WTC11 (cell line): ENCODE measurements around the gene PARP12. TPM values are rescaled to one million over a fixed set of nuclear protein-coding genes. Genes with fewer than 3 reads are reported as not detected.

Experiments used
- ATAC-seq: fragments of 200-7000 bp; cut with Tn5 transposase; 2 replicates; pipeline ENCODE4 v1.10.0; 2021; ENCODE audit warnings: mild to moderate bottlenecking, moderate library complexity
- CTCF ChIA-PET: fragments of 300-600 bp; sonication (Branson Sonifier 250); formaldehyde crosslinking; loops from one replicate; lab custom pipeline; 2021; ENCODE audit warnings: antibody characterized with exemption; lab: Charles Lee
- POLR2A ChIA-PET: fragments of 350-600 bp; sonication (Branson Sonifier 250); formaldehyde crosslinking; loops from one replicate; lab custom pipeline; 2021; ENCODE audit warnings: antibody characterized with exemption; lab: Charles Lee
- DNase-seq: peaks from one replicate; pipeline ENCODE4 v3.0.0; 2021; ENCODE audit warnings: low spot score
- H3K27ac Mint-ChIP-seq: 2 replicates; pipeline ENCODE4 v1.8.0; 2021; ENCODE audit warnings: mixed read lengths
- H3K27me3 Mint-ChIP-seq: 2 replicates; pipeline ENCODE4 v1.8.0; 2021; ENCODE audit warnings: low read depth, mild to moderate bottlenecking, moderate library complexity, mixed read lengths
- H3K36me3 Mint-ChIP-seq: 2 replicates; pipeline ENCODE4 v1.8.0; 2021; ENCODE audit warnings: mixed read lengths
- H3K4me1 Mint-ChIP-seq: 2 replicates; pipeline ENCODE4 v1.8.0; 2022; ENCODE audit warnings: mixed read lengths
- H3K4me3 Mint-ChIP-seq: 2 replicates; pipeline ENCODE4 v1.8.0; 2021; ENCODE audit warnings: mild to moderate bottlenecking, moderate library complexity, mixed read lengths
- H3K9me3 Mint-ChIP-seq: 2 replicates; pipeline ENCODE4 v1.8.0; 2021; ENCODE audit warnings: mixed read lengths
- ATF3 ChIP-seq: sonication (generic); formaldehyde crosslinking; conservative IDR thresholded peaks from 2 replicates; pipeline ENCODE4 v1.8.1; 2022; ENCODE audit warnings: mild to moderate bottlenecking, missing genetic modification reagents
- CBFB ChIP-seq: sonication (generic); formaldehyde crosslinking; IDR thresholded peaks from 2 replicates; pipeline ENCODE4 v1.8.1; 2022; ENCODE audit warnings: mild to moderate bottlenecking, low read depth, missing genetic modification reagents
- E2F1 ChIP-seq: sonication (generic); formaldehyde crosslinking; IDR thresholded peaks from 2 replicates; pipeline ENCODE4 v1.8.0; 2022; ENCODE audit warnings: mild to moderate bottlenecking, missing genetic modification reagents
- FOXJ3 ChIP-seq: sonication (generic); formaldehyde crosslinking; IDR thresholded peaks from 2 replicates; pipeline ENCODE4 v1.9.0; 2021; ENCODE audit warnings: missing genetic modification reagents, mild to moderate bottlenecking, borderline replicate concordance
- HMGA2 ChIP-seq: fragments of 250-450 bp; sonication (Bioruptor Pico); IDR thresholded peaks from 2 replicates; pipeline ENCODE4 v1.4.0; 2021; ENCODE audit warnings: mild to moderate bottlenecking, moderate library complexity
- IRF2 ChIP-seq: sonication (generic); formaldehyde crosslinking; IDR thresholded peaks from 2 replicates; pipeline ENCODE4 v1.8.0; 2022; ENCODE audit warnings: low read depth, missing genetic modification reagents, borderline replicate concordance
- SMAD3 ChIP-seq: sonication (generic); formaldehyde crosslinking; IDR thresholded peaks from 2 replicates; pipeline ENCODE4 v1.8.0; 2022; ENCODE audit warnings: missing genetic modification reagents, mild to moderate bottlenecking, borderline replicate concordance
- ZNF219 ChIP-seq: sonication (generic); formaldehyde crosslinking; IDR thresholded peaks from 2 replicates; pipeline ENCODE4 v1.8.0; 2023; ENCODE audit warnings: missing genetic modification reagents, mild to moderate bottlenecking, borderline replicate concordance
- ZNF317 ChIP-seq: sonication (generic); formaldehyde crosslinking; IDR thresholded peaks from 2 replicates; pipeline ENCODE4 v1.8.1; 2023; ENCODE audit warnings: low read depth, mild to moderate bottlenecking, moderate library complexity, missing genetic modification reagents, borderline replicate concordance
- ZSCAN18 ChIP-seq: fragments of 250-450 bp; sonication (Bioruptor Pico); IDR thresholded peaks from 2 replicates; pipeline ENCODE4 v2.1.2; 2022; ENCODE audit warnings: mild to moderate bottlenecking, moderate library complexity
- total RNA-seq: library from RNA; stranded (reverse); gene quantifications from 3 replicates; pipeline ENCODE4 v1.2.3, GENCODE V29; 2021
- TF ChIP-seq, protein P1 (sequence below): fragments of 250-450 bp; sonication (Bioruptor Pico); IDR thresholded peaks from 2 replicates; pipeline ENCODE4 v1.9.0; 2021; ENCODE audit warnings: mild to moderate bottlenecking, borderline replicate concordance
- TF ChIP-seq, protein P2 (sequence below): sonication (generic); formaldehyde crosslinking; conservative IDR thresholded peaks from 2 replicates; pipeline ENCODE4 v1.8.1; 2023; ENCODE audit warnings: mild to moderate bottlenecking, low read depth, missing genetic modification reagents, moderate library complexity
- TF ChIP-seq, protein P3 (sequence below): sonication (generic); formaldehyde crosslinking; IDR thresholded peaks from 2 replicates; pipeline ENCODE4 v1.8.1; 2022; ENCODE audit warnings: missing genetic modification reagents, borderline replicate concordance
- TF ChIP-seq, protein P4 (sequence below): sonication (generic); formaldehyde crosslinking; IDR thresholded peaks from 2 replicates; pipeline ENCODE4 v1.8.0; 2022; ENCODE audit warnings: mild to moderate bottlenecking, missing genetic modification reagents

Gene PARP12
- total RNA-seq, 1 experiment from 2014 or later, result 9.1 TPM

DNA sequence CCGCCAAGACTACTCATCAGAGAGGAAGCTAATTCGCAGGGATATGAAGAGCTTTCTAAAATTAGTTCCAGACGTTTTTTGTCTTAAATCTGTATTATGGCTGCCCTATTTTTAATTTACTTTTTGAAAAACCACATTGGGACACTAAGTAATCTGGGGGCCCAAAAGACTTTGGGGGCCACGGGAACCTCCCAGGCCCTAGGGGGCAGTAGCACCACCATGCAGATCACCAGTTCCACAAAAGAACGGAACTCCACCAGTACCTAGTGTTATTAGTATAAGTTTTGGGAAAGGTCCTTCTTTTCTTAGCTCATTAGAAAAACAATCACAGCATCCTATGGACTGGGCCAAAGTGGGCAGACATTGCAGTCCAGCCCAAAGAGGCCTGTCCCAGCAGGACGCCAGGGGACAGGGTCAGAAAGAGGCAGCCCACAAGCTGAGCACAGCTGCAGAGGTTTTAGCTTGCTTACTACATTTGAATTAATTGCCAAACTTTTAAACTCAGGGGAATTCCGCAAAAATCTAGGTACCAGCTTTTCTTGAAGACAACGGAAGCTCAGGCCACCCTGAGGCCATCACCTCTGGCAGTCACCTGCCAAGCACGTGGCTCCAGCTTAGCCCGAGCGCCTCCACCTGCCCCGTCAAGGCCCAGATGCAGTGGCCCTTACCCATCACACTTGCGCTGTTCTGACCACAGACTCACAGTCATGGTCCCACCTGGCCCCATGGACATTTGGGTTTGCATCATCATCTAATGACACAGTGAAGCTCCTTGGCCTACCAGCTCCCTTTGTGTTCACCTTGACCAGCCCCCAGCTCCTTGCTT is 74.8 kb downstream of the PARP12 start (continued):
- TF ChIP-seq, protein P1, sequence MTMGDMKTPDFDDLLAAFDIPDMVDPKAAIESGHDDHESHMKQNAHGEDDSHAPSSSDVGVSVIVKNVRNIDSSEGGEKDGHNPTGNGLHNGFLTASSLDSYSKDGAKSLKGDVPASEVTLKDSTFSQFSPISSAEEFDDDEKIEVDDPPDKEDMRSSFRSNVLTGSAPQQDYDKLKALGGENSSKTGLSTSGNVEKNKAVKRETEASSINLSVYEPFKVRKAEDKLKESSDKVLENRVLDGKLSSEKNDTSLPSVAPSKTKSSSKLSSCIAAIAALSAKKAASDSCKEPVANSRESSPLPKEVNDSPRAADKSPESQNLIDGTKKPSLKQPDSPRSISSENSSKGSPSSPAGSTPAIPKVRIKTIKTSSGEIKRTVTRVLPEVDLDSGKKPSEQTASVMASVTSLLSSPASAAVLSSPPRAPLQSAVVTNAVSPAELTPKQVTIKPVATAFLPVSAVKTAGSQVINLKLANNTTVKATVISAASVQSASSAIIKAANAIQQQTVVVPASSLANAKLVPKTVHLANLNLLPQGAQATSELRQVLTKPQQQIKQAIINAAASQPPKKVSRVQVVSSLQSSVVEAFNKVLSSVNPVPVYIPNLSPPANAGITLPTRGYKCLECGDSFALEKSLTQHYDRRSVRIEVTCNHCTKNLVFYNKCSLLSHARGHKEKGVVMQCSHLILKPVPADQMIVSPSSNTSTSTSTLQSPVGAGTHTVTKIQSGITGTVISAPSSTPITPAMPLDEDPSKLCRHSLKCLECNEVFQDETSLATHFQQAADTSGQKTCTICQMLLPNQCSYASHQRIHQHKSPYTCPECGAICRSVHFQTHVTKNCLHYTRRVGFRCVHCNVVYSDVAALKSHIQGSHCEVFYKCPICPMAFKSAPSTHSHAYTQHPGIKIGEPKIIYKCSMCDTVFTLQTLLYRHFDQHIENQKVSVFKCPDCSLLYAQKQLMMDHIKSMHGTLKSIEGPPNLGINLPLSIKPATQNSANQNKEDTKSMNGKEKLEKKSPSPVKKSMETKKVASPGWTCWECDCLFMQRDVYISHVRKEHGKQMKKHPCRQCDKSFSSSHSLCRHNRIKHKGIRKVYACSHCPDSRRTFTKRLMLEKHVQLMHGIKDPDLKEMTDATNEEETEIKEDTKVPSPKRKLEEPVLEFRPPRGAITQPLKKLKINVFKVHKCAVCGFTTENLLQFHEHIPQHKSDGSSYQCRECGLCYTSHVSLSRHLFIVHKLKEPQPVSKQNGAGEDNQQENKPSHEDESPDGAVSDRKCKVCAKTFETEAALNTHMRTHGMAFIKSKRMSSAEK, result no peak
- TF ChIP-seq, protein P2, sequence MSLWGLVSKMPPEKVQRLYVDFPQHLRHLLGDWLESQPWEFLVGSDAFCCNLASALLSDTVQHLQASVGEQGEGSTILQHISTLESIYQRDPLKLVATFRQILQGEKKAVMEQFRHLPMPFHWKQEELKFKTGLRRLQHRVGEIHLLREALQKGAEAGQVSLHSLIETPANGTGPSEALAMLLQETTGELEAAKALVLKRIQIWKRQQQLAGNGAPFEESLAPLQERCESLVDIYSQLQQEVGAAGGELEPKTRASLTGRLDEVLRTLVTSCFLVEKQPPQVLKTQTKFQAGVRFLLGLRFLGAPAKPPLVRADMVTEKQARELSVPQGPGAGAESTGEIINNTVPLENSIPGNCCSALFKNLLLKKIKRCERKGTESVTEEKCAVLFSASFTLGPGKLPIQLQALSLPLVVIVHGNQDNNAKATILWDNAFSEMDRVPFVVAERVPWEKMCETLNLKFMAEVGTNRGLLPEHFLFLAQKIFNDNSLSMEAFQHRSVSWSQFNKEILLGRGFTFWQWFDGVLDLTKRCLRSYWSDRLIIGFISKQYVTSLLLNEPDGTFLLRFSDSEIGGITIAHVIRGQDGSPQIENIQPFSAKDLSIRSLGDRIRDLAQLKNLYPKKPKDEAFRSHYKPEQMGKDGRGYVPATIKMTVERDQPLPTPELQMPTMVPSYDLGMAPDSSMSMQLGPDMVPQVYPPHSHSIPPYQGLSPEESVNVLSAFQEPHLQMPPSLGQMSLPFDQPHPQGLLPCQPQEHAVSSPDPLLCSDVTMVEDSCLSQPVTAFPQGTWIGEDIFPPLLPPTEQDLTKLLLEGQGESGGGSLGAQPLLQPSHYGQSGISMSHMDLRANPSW (CRISPR knock-in tag), result no peak
- TF ChIP-seq ZNF219 (CRISPR knock-in tag) (no peak), IRF2 (CRISPR knock-in tag) (no peak), HMGA2 (CRISPR knock-in tag) (no peak)
- TF ChIP-seq, protein P3, sequence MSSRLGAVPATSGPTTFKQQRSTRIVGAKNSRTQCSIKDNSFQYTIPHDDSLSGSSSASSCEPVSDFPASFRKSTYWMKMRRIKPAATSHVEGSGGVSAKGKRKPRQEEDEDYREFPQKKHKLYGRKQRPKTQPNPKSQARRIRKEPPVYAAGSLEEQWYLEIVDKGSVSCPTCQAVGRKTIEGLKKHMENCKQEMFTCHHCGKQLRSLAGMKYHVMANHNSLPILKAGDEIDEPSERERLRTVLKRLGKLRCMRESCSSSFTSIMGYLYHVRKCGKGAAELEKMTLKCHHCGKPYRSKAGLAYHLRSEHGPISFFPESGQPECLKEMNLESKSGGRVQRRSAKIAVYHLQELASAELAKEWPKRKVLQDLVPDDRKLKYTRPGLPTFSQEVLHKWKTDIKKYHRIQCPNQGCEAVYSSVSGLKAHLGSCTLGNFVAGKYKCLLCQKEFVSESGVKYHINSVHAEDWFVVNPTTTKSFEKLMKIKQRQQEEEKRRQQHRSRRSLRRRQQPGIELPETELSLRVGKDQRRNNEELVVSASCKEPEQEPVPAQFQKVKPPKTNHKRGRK (CRISPR knock-in tag), result no peak

DNA sequence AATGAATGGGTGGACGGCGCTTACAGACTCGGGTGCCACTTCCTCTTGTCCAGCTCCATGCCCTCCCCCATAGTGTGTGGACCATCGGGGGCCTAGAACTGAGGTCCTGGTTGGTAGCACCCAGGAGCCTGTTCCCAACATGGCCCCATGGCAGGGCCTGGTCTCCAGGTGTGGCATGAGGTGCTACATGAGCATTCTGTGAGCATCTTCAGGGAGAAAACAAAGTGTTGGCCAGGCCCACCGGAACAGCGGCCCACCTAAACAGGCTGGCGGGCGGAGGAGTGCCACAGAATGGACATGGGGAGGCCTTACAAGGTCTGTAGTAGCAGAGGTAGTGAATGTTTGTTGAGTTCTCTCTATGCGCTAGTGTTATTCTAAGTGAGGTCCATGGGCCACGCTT is 76.9 kb downstream of the PARP12 start:
- ATAC-seq (no peak), DNase-seq (no peak)
- POLR2A ChIA-PET, result no interaction called here
- no peak for TF ChIP-seq ZNF219 (CRISPR knock-in tag)
- TF ChIP-seq SMAD3 (CRISPR knock-in tag), result no peak
- no peak for TF ChIP-seq CBFB (CRISPR knock-in tag)
- TF ChIP-seq E2F1 (CRISPR knock-in tag), result no peak
- TF ChIP-seq ZSCAN18 (CRISPR knock-in tag), result no peak
- TF ChIP-seq, protein P4, sequence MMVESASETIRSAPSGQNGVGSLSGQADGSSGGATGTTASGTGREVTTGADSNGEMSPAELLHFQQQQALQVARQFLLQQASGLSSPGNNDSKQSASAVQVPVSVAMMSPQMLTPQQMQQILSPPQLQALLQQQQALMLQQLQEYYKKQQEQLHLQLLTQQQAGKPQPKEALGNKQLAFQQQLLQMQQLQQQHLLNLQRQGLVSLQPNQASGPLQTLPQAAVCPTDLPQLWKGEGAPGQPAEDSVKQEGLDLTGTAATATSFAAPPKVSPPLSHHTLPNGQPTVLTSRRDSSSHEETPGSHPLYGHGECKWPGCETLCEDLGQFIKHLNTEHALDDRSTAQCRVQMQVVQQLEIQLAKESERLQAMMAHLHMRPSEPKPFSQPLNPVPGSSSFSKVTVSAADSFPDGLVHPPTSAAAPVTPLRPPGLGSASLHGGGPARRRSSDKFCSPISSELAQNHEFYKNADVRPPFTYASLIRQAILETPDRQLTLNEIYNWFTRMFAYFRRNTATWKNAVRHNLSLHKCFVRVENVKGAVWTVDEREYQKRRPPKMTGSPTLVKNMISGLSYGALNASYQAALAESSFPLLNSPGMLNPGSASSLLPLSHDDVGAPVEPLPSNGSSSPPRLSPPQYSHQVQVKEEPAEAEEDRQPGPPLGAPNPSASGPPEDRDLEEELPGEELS, result no peak
- TF ChIP-seq ZNF317 (CRISPR knock-in tag), result no peak
- TF ChIP-seq FOXJ3 (CRISPR knock-in tag), result no peak
- TF ChIP-seq ATF3 (CRISPR knock-in tag), result no peak
- H3K27me3 Mint-ChIP-seq, result no peaks in the 10 kb centered on the region; the same call in 1 of the 2 replicates
- H3K36me3 Mint-ChIP-seq, result no peaks in the 10 kb centered on the region
- no peak overlapping the region for H3K27ac Mint-ChIP-seq
- CTCF ChIA-PET, result no interaction called here
- H3K4me1 Mint-ChIP-seq, result peaks cover 20% of the 10 kb centered on the region
- no peak overlapping the region for H3K4me3 Mint-ChIP-seq
- H3K9me3 Mint-ChIP-seq, result peaks cover 6% of the 10 kb centered on the region; the same call in 1 of the 2 replicates
